ENCODE results near the gene GRK5. TPM values are rescaled to one million over a fixed set of nuclear protein-coding genes. Genes with fewer than 3 reads are reported as not detected.
A peak's percentile ranks its signal among the peaks of the same experiment; 100 is the strongest.

The GRK5 gene
- total and polyA plus RNA-seq, 9 of the 15 experiments (the other 6 are each of a cell fraction or from before 2014, with no cell fraction given) = 0.46 to 0.83 (median 0.67) TPM; not detected in 2

- 0 out of 2 replicates have a peak, but pooled peaks have one; percentile 11 for TF ChIP-seq ZNF592 (IDR thresholded peaks at IDR 0.05)
- no peak for TF ChIP-seq BRD9 (IDR thresholded peaks at IDR 0.05; ENCODE audit: low read depth, partially characterized antibody)
These were observed 44.7 kb downstream of the GRK5 start (continued) for GRCh38 chr10:119252051-119252465.

DNA sequence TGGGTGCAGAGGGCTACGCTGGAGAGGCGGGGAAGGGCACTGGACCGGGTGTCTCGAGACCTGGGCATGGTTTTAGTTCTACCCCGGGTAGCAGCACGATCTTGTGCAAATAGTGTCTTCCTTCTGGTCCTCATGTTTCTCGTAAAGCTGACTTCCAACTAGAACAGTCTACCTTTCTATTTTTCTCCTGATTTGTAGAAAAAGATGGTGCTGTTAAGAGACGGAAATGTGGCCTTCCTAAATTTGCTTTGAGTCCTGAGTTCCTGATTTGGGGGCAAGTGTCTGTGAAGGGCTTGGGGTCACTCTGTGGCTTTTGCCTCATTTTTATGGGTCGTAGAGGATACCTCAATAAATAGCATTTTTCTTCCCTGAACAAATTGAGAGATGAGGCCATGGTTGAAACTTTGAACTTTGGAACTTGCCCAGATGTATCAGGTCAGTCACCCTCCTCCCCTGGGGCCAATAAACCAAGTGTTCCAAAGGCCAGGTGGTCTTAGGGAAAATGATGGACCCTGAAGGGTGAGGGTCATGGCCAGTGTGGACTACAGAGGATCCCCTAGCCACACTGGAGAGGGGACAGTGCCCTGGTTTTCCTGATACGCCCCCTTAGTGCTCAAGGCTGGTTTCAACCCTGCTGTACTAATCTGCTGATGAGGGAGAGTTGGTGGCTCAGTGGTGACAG lies 45.2 kb downstream of the GRK5 start:
- no peaks in the 10 kb centered on the region for H4K20me1 ChIP-seq (replicated peaks; ENCODE audit: control insufficient read depth, insufficient read depth, low read length)
- no peaks in the 10 kb centered on the region for H3K9me1 ChIP-seq (ENCODE audit: control insufficient read depth, insufficient read depth, low read length)
- H3K9me3 ChIP-seq (replicated peaks; ENCODE audit: control insufficient read depth, insufficient read depth, low read depth, low read length) = no peaks in the 10 kb centered on the region
- H3K9ac ChIP-seq (ENCODE audit: insufficient read depth in 1 of 2, low read depth in 2 of 2, low read length in 2 of 2) = 0 out of 4 replicates have a peak overlapping the region, but pooled peaks of 1 of the 2 experiments have one; percentile 36
- DNase-seq (ENCODE audit: extremely low read depth in 1 of 4, low spot score in 3 of 4) (no peak), FAIRE-seq (peak; percentile 49), ATAC-seq (no peak)
- intact Hi-C loops (cut with micrococcal nuclease) (no loop called here), in situ Hi-C loops (cut with MboI) (no loop called here)
- no peak overlapping the region for H3K4me3 ChIP-seq
- no peak overlapping the region for H2AFZ ChIP-seq (ENCODE audit: low read depth, low read length)
- no peak overlapping the region for H3K27ac ChIP-seq (ENCODE audit: extremely low read depth, low read depth, low read length)
- H3K79me2 ChIP-seq (ENCODE audit: control insufficient read depth, insufficient read depth, low read length) = no peaks in the 10 kb centered on the region
- H3K27me3 ChIP-seq (ENCODE audit: control insufficient read depth in 2 of 2, insufficient read depth in 2 of 2, low read length in 2 of 2) = no peaks in the 10 kb centered on the region
- POLR2A ChIA-PET = interaction anchor here (1.2 kb wide), 1 partner anchor 12 kb away, joined by 3 read pairs; no protein-coding TSS in a partner anchor
- 85% methylated on average over 10 of the region's 10 CpGs for WGBS (ENCODE audit: insufficient coverage, low coverage, missing lambda C conversion rate)
- BruUV-seq (replicated peaks) = no TSS peak
- H3K4me2 ChIP-seq (ENCODE audit: insufficient read depth, low read length) = no peak overlapping the region
- CTCF ChIA-PET (ENCODE audit: low intra/inter-chr PET ratio) = no interaction called here
- H3K36me3 ChIP-seq (ENCODE audit: control insufficient read depth, insufficient read depth, low read length) = no peaks in the 10 kb centered on the region
- peaks cover 19 to 52% of the 10 kb centered on the region in 2 experiments for H3K4me1 ChIP-seq (replicated peaks in 1 of 2; ENCODE audit: control insufficient read depth in 2 of 2, insufficient read depth in 2 of 2, low read length in 2 of 2)
- TF ChIP-seq PYGO2 (tag; IDR thresholded peaks at IDR 0.05) (no peak), ZBTB40 (IDR thresholded peaks at IDR 0.05) (no peak), ZBTB40 (CRISPR knock-in tag; IDR thresholded peaks at IDR 0.05) (no peak), SMARCA4 (IDR thresholded peaks at IDR 0.05) (no peak)

Data from K562 (cell line).